ENCODE results near the gene GLI3.
"Not testable (repeated sequence)": the region's sequence is repeated elsewhere in the genome, so short reads cannot be mapped to it uniquely, and the experiment has no call there.

The GLI3 gene

GRCh38 chr7:42210333-42210732 is 26.7 kb downstream of the GLI3 start:
- DNase-seq: no peak

GRCh38 chr7:42209085-42209484 is 27.9 kb downstream of the GLI3 start:
- not testable (repeated sequence) for DNase-seq

GRCh38 chr7:42208572-42208971 is 28.4 kb downstream of the GLI3 start:
- DNase-seq: no peak

- DNase-seq: no peak
Observed at GRCh38 chr7:42207420-42207819, 29.6 kb downstream of the GLI3 start.

- DNase-seq: no peak
Observed at GRCh38 chr7:42203336-42203735, 33.7 kb downstream of the GLI3 start.

GRCh38 chr7:42202601-42203000 is 34.4 kb downstream of the GLI3 start:
- no peak for DNase-seq

- DNase-seq: peak; percentile 2
Observed at GRCh38 chr7:42198974-42199668, 37.9 kb downstream of the GLI3 start.

GRCh38 chr7:42198296-42198695 is 38.7 kb downstream of the GLI3 start:
- no peak for DNase-seq

- no peak for DNase-seq
Observed at GRCh38 chr7:42197451-42197850, 39.6 kb downstream of the GLI3 start.

- DNase-seq: no peak
Observed at GRCh38 chr7:42194238-42194637, 42.8 kb downstream of the GLI3 start.

GRCh38 chr7:42193471-42194129 is 43.4 kb downstream of the GLI3 start:
- no peak for DNase-seq

GRCh38 chr7:42192851-42193461 is 44.1 kb downstream of the GLI3 start:
- DNase-seq: no peak

- DNase-seq: no peak
Observed at GRCh38 chr7:42192066-42192465, 44.9 kb downstream of the GLI3 start.

GRCh38 chr7:42189535-42189934 is 47.5 kb downstream of the GLI3 start:
- no peak for DNase-seq

GRCh38 chr7:42186151-42186550 is 50.9 kb downstream of the GLI3 start:
- DNase-seq: no peak

GRCh38 chr7:42185726-42186125 is 51.3 kb downstream of the GLI3 start:
- no peak for DNase-seq

GRCh38 chr7:42183547-42183946 is 53.5 kb downstream of the GLI3 start:
- no peak for DNase-seq

- DNase-seq: no peak
Observed at GRCh38 chr7:42181566-42181965, 55.4 kb downstream of the GLI3 start.

GRCh38 chr7:42180806-42181205 is 56.2 kb downstream of the GLI3 start:
- DNase-seq: no peak

GRCh38 chr7:42176724-42177101 is 60.3 kb downstream of the GLI3 start:
- DNase-seq: no peak

- no peak for DNase-seq
Observed at GRCh38 chr7:42175834-42176723, 60.9 kb downstream of the GLI3 start.

- DNase-seq: no peak
Observed at GRCh38 chr7:42174391-42174912, 62.6 kb downstream of the GLI3 start.

GRCh38 chr7:42170724-42171123 is 66.3 kb downstream of the GLI3 start:
- no peak for DNase-seq
